ENCODE data around the gene AMPD1.

AMPD1 gene

DNA sequence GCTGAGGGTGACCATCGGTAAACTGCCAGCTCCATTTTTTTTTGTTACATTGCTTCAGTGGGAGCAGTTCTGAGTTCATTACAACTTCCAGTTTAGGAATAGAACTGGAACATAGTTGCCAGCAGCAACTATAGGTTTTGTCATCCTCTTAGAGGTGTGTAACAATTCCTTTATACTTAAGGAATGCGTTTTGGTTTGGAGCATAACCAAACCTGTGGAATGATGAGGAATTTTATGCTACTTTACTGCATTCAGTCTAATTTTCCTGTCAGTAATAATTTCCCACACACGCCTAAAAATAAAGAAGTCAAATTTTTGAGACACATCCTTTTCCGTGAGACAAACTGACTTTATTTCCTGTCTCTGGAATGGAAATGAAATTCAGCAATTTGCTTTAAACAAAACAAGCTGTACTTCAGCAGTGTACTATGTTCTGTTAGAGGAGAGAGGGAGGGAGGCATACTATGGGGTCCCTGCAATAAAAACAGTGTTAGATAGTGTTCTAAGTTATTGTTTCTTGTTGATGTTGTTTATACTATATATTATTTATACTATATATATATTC, 4.8 kb upstream of the AMPD1 start:
- DNase-seq (ENCODE audit: low spot score) = no peak

DNA sequence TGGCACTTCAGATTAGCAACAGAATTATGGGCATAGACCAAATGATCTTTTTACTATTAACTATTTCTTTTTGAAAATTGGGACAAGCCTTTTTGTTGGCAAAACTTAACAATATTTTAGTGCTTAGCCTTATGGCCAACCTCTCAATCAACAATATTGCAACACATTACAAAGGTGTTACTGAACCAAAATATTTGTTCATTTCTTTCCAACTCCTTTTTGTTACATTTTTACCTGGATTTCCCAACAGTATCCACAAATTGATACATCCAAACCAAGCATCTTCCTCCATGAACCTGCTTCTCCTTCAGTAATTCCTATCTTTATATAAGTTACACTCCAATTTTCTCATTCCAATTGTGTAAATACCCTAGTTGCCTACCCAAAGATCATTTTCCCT, 1.5 kb upstream of the AMPD1 start:
- DNase-seq (ENCODE audit: low spot score) = no peak

DNA sequence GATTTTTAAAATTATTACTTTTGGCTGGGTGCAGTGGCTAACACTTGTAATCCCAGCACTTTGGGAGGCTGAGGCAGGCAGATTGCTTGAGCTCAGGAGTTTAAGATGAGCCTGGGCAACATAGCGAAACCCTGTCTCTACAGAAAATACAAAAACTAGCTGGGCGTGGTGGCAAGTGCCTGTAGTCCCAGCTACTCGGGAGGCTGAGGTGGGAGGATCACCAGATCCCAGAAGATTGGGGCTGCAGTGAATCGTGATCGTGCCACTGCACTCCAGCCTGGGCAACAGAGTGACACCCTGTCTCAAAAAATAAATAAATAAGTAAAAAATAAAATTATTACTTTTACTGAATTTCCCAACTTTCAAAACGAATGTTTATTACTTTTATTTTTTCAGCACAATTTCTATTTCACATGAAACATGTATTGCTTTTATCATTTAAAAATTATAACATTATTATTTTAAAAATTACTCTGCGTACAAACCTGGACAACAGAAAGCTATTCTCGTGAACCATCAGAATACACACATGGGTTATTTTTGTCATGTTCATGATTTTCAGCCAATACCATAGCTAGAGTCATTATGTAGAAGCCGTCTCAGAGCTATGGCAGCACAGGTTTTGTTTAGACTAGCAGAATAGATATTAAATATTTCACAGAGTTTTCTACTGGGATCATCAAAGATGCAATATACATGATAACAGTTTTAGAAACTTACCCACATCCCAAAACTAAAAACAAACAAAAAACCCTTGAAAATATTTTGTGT, 621 bp downstream of the AMPD1 start:
- no peak for DNase-seq (ENCODE audit: low spot score)

DNA sequence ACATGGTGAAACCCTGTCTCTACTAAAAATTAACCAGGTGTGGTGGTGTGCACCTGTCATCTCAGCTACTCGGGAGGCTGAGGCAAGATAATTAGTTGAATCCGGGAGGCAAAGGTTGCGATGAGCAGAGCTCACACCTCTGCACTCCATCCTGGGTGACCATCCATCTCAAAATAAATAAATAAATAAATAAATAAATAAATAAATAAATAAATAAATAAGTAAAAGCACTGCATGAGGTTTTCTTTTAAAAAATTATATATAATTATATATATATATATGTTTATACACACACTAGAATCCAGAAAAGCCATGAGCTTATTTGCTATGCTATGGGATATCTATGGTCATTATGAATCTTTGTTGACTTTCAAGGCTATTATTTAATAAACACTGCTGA, 2.4 kb downstream of the AMPD1 start:
- no peak for DNase-seq (ENCODE audit: low spot score)

DNA sequence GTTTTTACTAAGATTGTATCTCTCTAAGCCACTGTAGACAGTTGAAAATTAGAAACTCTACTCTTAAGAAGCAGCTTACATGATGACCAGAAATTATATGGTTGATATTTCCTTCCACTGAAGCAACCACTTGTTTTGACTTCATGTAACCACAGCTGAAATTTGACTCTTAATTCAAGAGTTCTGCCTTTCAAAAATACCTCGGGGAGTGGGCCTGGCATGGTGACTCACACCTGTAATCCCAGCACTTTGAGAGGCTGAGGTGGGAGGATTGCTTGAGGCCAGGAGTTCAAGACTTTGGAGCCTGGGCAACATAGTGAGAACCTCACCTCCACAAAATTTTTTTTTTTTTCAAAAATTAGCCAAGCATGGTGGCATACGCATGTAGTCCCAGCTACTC, 4.3 kb downstream of the AMPD1 start:
- no peak for DNase-seq (ENCODE audit: low spot score)

DNA sequence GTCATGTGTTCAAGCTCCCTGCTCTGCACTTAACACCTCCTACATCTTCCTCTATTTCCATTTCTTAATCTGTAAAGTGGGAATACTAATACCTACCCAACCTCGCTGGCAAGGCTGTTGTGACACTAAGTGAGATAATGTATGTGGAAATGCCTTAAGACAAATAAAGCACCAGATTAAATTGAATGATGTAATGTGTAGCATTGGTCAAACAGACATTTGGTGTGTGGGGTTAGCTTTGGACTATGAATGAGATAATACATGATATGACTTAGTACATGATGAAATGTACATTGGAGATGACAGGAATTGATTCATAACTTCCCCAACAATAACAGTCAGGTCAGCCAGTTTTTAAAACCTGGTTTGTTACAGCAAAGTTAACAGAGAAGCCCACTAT, 5.2 kb downstream of the AMPD1 start:
- DNase-seq (ENCODE audit: low spot score) = no peak

DNA sequence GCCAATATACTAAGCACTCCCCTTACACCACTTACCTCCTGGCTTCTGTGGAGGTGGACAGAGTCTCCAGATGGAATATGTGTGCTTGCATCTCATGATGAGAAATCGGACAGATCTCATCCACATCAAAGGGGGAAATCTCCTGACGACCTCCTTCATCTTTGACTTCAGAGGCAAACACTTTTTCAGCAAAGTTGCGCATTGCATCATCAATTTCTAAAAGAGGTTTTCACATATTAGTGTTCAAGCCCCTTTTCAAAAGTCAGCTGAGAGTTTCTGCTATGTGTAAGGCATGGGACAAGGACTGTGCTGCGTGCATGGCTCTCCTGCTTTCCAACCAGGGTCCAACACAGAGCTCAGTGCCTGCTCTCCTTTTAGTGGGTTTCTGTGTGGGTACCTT, 6.8 kb downstream of the AMPD1 start:
- DNase-seq (ENCODE audit: low spot score) = no peak

DNA sequence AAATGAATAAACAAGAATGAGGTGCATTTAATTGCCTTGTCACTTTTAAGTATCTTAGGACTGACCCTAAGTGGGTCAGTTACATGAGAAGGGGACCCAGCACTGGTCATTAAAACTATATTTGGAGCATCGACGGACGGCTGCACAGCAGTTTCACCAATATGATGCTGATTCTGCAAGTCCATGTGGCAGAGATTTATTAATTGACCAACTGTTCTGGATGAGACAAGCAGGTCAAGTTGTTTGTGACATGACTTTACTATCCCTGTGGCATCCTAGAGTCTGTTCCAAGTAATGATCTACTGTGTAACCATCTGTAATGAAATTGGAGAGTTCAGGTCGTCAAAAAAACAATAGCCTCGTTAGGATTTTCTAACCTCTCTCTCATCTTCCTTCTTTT, 9.5 kb downstream of the AMPD1 start:
- DNase-seq (ENCODE audit: low spot score) = no peak

DNA sequence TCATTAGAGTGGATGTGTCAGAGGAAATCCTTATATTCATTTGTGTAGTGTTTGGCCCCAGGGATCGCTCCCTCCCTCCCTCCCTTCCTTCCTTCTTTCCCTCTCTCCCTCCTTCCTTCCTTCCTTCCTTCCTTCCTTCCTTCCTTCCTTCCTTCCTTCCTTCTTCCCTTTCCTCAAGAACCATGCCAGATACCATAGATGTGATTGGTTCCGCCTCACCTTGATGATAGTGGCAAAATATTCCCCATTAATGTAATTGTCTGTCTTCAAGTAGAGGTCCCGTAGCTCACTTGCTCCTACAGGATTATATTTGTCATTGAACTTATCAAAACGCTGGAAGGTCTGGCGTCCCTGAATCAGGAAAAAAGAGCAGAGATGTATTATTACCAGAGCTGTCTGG, 17.7 kb downstream of the AMPD1 start:
- DNase-seq (ENCODE audit: low spot score) = no peak

DNA sequence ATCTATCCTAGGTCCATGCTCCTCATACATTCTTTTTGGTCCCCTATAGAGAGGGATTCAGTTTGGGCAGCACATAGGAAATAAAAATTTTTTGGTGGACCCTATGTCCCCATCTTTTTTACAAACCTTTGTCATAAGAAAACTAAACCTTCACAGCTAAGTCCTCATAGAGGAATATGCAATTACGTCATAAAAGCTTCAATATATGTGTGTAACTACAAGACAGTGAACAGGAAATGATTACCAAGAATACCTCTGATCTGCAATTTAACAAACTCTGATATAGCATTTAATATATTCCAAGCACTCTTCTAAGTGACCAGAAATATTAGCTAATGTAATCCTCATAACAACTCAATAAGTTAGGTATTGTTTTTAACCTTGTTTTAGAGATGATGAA, 19.2 kb downstream of the AMPD1 start:
- DNase-seq (ENCODE audit: low spot score) = no peak

DNA sequence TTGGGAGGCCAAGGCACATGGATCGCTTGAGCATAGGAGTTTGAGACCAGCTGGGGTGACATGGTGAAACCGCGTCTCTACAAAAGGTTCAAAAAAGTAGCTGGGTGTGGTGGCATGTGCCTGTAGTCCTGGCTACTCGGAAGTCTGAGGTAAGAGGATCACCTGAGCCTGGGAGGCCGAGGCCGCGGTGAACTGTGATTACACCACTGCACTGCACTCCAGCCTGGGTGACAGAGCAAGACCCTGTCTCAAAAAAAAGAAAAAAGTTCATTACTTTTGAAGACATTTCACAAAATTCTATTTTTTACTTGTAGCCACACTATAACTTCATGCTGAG, 23.4 kb downstream of the AMPD1 start:
- DNase-seq (ENCODE audit: low spot score) = no peak

DNA sequence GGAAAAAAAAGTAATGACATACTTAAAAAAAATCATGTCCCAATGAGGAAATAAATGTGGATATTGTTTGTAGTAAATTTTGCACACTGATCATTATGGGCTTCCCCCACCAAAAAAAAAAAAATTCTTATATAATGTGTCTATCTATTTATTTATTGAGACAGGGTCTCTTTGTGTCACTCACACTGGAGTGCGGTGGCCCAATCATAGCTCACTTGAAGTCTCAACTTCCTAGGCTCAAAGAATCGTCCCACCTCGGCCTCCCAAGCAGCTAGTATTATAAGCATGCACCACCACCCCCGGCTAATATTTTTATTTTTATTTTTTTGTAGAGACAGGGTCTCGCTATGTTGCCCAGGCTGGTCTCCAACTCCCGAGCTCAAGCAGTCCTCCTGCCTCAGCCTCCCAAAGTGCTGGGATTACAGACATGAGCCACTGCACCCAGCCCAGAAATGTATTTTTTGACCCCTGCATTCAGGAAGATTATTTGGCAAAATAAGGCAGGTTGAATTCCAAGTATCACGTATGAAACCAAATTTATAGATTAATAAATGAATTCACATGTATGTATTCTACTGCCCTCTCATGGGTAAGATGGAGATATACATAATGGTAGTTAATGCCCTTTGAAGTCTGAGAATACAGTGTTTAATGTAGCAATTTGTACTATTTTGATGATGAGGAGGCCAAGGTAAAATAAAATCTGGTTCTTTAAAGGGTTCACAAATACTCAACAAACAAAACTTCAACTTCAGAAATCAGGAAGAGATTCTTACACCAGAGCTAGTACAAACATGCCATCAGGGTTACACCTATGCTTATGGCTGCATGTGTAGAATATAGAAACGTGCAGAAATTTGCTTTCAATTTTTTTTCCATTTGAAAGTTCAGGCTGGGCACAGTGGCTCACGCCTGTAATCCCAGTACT, 24.1 kb downstream of the AMPD1 start:
- peak; percentile 41 for DNase-seq (ENCODE audit: low spot score)

DNA sequence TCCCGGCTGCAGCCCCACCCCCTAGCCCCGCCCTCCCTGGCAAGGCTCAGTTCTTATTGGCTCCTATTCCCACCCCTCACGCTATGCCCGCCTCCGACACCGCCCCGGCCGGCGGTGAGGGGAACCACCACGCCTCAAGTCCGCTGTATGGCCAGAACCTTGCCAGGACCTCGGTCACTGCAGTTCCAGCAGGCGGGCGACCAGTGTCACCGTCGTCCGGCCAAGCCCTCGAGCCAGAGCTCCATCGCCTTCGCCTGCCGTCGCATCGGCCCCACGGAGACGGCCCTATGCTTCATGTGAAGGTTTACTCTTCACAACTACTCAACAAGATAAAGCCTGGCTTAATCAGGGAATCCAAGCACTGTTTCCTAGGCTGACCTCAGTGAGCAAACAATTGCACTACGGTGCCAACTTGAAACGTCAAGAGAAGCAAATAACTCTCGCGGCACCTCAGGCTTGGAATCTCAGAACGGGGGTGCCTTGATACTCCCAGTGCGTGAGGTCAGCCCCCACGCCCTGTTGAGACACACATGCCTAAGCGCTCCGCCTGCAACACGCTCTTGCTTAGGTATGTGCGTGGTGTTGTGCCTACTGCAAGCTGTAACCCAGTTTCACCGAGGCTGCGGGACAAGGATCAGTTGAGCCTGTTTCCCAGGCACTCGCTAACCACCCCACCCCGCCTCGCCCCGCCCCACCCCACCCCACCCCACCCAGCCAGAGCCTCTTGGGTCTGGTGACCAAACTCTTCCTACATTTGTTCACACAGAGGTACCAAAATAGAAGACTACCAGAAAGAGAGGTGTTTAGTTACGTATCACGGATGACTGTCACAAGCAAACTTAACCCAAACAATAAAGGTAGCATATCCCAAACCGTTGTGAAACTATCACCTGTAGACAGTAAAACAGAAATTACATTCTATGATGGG, 25.0 kb downstream of the AMPD1 start:
- DNase-seq (ENCODE audit: low spot score) = peak; percentile 88

DNA sequence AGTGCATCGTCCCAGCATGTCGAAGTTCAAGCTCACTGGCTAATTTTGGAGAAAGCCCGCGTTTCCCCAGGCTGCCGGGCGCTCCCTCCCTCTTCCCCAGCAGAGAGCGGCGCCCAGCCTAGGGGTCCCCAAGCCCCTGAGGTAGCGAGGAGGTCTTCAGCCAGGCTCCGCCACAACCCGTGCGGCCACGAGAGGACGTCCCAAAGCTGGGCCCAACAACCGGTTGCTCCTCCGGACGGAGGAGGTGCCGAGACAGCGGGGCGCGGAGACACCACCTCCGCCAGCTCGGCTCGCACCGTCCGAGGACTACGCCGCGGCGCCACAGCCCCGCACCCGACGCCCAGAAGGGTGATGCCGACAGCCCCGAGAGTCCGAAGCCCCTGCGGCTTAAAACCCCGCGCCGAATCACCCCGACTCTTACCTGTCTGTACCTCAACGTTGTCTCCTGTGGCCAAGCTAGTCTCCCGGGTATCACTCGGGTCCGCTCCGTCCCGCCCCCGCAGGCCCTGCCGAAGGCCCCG, 25.7 kb downstream of the AMPD1 start, which contains the start of gene DENND2C:
Gene DENND2C, minus strand, starts transcription at position 488 of the 521 bp plus-strand sequence. CDS start 44,065 bp downstream, outside the sequence.
- DNase-seq (ENCODE audit: low spot score) = no peak

DNA sequence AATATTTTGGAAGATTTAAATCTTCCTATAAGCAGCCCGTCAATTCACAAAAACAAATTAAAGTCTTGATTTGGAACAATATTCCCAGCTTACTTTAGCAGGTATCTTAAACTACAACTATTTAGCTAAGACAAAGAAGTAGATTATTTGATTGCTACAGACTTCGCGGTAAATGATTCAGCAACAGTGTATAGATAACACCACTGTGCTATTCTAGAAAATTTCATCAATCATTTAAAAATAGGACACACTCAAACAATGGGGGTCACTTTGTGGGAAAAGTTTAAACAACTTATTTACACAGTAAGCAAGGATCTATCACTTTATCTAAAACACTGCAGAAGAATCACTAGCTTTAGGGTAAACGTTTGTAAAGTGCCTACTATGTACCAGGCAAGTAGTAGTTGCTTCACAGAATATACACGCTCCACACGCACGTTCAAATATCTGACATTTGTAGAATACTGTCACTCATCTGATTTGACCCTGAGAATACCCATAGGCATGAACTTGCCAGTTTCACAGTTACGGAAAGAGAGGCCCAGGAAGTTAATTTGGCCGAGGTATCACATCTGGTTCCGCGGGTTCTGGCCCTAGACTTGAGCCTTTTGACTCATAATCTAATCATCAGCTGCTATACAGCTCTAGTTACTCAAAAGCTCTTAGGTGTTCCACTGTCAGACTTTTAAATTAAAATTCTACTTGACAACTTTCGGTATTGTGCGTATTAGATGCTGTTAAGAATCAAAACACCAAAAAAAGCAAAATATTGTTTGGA, 26.4 kb downstream of the AMPD1 start:
- DNase-seq (ENCODE audit: low spot score) = peak; percentile 22

DNA sequence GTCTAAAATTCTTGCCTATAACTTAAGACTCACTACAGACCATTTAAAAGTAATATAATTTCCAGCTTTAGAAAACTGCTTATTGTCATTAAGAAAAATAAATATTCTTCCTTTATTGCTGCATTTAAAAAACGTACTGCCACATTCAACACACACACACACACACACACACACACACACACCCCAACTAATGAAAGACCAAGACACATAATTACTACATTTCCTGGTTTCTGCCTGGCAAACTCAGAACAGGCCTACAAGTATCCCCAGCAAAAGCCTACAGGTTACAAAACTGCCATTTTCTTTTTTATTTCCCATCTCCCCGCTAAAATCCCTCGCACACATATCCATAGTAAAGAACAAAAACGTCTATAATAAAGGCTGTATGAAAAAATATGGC, 27.0 kb downstream of the AMPD1 start:
- no peak for DNase-seq (ENCODE audit: low spot score)

DNA sequence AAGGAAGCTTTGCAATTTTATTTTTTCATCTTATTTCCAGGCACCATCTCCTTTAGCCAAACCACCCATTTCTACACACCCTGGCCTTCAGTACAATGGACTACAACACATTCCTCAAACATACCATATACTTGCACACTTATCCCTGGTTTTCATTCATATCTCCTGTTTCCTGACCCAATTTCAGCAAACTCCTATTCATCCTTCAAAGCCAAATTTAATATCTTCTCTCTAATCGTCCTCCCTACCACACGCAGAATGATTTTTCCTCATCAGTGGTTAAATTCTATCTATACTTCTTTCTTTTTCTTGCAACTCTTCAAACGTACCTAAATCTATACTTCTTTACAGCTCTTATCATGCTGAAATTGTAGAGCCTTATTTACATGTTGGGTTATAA, 28.4 kb downstream of the AMPD1 start:
- no peak for DNase-seq (ENCODE audit: low spot score)

DNA sequence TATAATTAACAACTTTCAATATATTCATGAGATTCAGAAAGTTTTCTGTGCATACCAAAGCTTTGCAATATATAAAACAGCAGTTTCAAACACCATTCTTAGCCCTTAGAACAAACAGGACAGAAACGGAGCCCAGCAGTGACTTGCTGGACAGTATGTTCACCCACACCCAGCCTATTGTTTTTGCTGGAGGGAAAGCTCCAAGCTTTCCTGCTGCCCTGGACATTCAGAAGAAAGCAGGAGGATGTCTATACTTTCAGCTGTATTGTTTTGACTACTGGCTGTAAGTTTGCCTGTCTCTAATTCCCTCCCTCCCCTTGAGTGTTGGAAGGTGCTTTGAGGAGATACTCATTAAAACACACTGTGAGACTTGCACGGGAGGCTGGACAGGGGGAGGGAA, 35.1 kb downstream of the AMPD1 start:
- no peak for DNase-seq (ENCODE audit: low spot score)

DNA sequence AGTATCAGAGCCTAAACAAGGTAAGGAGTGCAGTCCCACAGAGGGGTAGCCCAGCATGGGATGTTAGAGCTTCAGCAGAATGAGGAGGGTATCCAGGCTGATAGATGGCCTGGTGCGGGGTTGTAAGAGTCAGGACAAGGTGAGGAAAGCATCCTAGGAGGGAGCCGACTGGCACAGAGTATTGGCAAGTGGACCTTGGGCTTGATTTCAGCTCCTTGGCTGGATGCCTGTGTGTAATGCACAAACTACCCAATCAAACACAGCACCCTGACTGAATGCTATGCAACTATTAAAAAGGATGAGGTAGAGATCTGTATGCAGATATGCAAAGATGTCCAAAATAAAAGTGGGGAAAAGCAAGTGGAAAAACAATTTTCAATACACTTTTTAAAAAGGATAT, 43.5 kb downstream of the AMPD1 start:
- no peak for DNase-seq (ENCODE audit: low spot score)

DNA sequence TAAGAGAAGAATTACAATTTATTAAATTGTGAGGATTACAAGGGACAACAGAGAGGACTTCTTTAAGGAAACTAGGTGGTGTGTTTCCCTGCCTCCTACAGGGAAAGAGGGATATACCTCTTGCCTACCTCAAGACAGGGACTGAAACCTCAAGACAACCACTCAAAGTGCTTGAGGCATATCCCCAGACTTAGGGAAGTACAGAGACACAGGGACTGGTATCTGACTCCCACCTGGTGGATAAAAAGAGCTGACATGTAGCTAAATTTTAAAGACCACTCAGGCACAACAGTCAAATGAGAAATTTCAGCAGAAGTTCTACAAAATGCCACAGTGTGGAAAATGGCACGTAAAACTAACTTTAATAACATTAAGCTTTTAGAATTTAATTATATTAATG, 46.8 kb downstream of the AMPD1 start:
- DNase-seq (ENCODE audit: low spot score) = no peak

DNA sequence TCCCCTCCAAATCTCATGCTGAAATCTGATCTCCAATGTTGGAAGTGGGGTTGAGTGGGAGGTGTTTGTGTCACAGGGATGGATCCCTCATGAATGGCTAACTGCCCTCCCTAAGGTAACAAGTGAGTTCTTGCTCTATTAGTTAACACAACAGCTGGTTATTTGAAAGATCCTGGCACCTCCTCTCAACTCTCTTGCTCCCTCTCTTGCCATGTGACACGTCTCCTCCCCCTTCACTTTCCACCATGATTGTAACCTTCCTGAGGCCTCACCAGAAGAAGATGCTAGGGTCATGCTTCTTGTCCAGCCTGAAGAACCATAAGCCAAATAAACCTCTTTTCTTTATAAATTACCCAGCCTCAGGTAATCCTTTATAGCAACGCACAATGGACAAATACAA, 54.0 kb downstream of the AMPD1 start:
- no peak for DNase-seq (ENCODE audit: low spot score)
